Neuronal stem cell (in vitro differentiated cells): ENCODE results near the gene SPDL1.

Experiments used
- DNase-seq: peaks from one replicate; pipeline ENCODE4 v3.0.0-alpha.2; 2013; ENCODE audit warnings: low spot score
- H2AFZ ChIP-seq: one replicate; pipeline ENCODE4 v1.6.1; 2013; ENCODE audit warnings: mild to moderate bottlenecking, low read length, inconsistent platforms
- H2AK5ac ChIP-seq: 2 replicates; pipeline ENCODE4 v1.6.1; 2013; ENCODE audit warnings: low read depth, mild to moderate bottlenecking, inconsistent platforms, low read length, moderate library complexity, mixed read lengths
- H2BK120ac ChIP-seq: 2 replicates; pipeline ENCODE4 v1.6.1; 2013; ENCODE audit warnings: low read depth, mild to moderate bottlenecking, inconsistent platforms, low read length, moderate library complexity, mixed read lengths
- H2BK12ac ChIP-seq: one replicate; pipeline ENCODE4 v1.6.1; 2013; ENCODE audit warnings: low read length, inconsistent platforms
- H2BK15ac ChIP-seq: 2 replicates; pipeline ENCODE4 v1.6.1; 2013; ENCODE audit warnings: mild to moderate bottlenecking, low read length, inconsistent platforms, mixed read lengths
- H2BK5ac ChIP-seq: one replicate; pipeline ENCODE4 v1.6.1; 2013; ENCODE audit warnings: inconsistent platforms, mild to moderate bottlenecking, low read length, moderate library complexity
- H3K14ac ChIP-seq: one replicate; pipeline ENCODE4 v1.6.1; 2013; ENCODE audit warnings: low read length, inconsistent platforms
- H3K18ac ChIP-seq: 2 replicates; pipeline ENCODE4 v1.6.1; 2013; ENCODE audit warnings: low read length, inconsistent platforms
- H3K23ac ChIP-seq: 2 replicates; pipeline ENCODE4 v1.6.1; 2013; ENCODE audit warnings: low read depth, mild to moderate bottlenecking, mixed read lengths, low read length, inconsistent platforms; ENCODE audit not compliant: poor library complexity
- H3K27ac ChIP-seq: replicated peaks from 3 replicates; pipeline ENCODE4 v1.5.1; 2013; ENCODE audit warnings: low read length, inconsistent platforms
- H3K27me3 ChIP-seq, 3 experiments: 2 replicates each; pipeline ENCODE4 v1.6.1; 2013; ENCODE audit warnings: low read length in 3 of 3, mild to moderate bottlenecking in 2 of 3, inconsistent platforms in 1 of 3, low read depth in 1 of 3, mixed read lengths in 1 of 3, moderate library complexity in 1 of 3; ENCODE audit not compliant: control insufficient read depth in 3 of 3, insufficient read depth in 3 of 3
- H3K36me3 ChIP-seq, 2 donors: replicated peaks in 1 of 2; 2 replicates each; pipeline ENCODE4 v1.6.1; 2013; ENCODE audit warnings: low read length in 2 of 2; ENCODE audit not compliant: control insufficient read depth in 2 of 2, insufficient read depth in 2 of 2
- H3K4ac ChIP-seq: 2 replicates; pipeline ENCODE4 v1.6.1; 2013; ENCODE audit warnings: inconsistent platforms, mild to moderate bottlenecking, low read length, moderate library complexity
- H3K4me1 ChIP-seq, 2 donors: 1 replicate in 1 of 2; 2 replicates in 1 of 2; pipeline ENCODE4 v1.6.1; 2013; ENCODE audit warnings: low read length in 2 of 2, low read depth in 1 of 2; ENCODE audit not compliant: control insufficient read depth in 2 of 2, insufficient read depth in 1 of 2
- H3K4me2 ChIP-seq: one replicate; pipeline ENCODE4 v1.6.1; 2013; ENCODE audit warnings: mild to moderate bottlenecking, low read length, inconsistent platforms; ENCODE audit not compliant: insufficient read depth, poor library complexity, severe bottlenecking
- H3K4me3 ChIP-seq, 2 donors: 2 replicates each; pipeline ENCODE4 v1.5.1; 2013; ENCODE audit warnings: low read length in 2 of 2, mild to moderate bottlenecking in 2 of 2, inconsistent platforms in 1 of 2, moderate library complexity in 1 of 2
- H3K79me1 ChIP-seq: one replicate; pipeline ENCODE4 v1.6.1; 2013; ENCODE audit warnings: low read depth, mild to moderate bottlenecking, inconsistent platforms, low read length, moderate library complexity
- H3K9ac ChIP-seq: one replicate; pipeline ENCODE4 v1.6.1; 2013; ENCODE audit warnings: mild to moderate bottlenecking, low read depth, low read length, inconsistent platforms; ENCODE audit not compliant: poor library complexity
- H3K9me3 ChIP-seq, 2 donors: replicated peaks in 1 of 2; 2 replicates each; pipeline versions ENCODE3 to v1.6.1; 2013; ENCODE audit warnings: low read length in 2 of 2, mild to moderate bottlenecking in 2 of 2, inconsistent platforms in 1 of 2, low read depth in 1 of 2, mixed read lengths in 1 of 2, moderate library complexity in 1 of 2; ENCODE audit not compliant: control insufficient read depth in 2 of 2, insufficient read depth in 1 of 2
- H4K8ac ChIP-seq: one replicate; pipeline ENCODE4 v1.6.1; 2013; ENCODE audit warnings: low read depth, mild to moderate bottlenecking, inconsistent platforms, low read length, moderate library complexity
- H4K91ac ChIP-seq: one replicate; pipeline ENCODE4 v1.6.1; 2013; ENCODE audit warnings: low read length, low read depth, mild to moderate bottlenecking, inconsistent platforms; ENCODE audit not compliant: poor library complexity
- WGBS, 2 donors: extraction: QIAGEN DNeasy Blood & Tissue Kit; methylation state at CpG; one replicate each; pipeline ENCODE4 v1.1.7; 2013; ENCODE audit warnings: missing lambda C conversion rate in 2 of 2, mixed read lengths in 1 of 2; ENCODE audit not compliant: insufficient read length in 2 of 2, insufficient replicate concordance in 1 of 2; ENCODE audit errors: extremely low coverage in 2 of 2; 5-methylcytosine and 5-hydroxymethylcytosine counted together

The SPDL1 gene

DNA sequence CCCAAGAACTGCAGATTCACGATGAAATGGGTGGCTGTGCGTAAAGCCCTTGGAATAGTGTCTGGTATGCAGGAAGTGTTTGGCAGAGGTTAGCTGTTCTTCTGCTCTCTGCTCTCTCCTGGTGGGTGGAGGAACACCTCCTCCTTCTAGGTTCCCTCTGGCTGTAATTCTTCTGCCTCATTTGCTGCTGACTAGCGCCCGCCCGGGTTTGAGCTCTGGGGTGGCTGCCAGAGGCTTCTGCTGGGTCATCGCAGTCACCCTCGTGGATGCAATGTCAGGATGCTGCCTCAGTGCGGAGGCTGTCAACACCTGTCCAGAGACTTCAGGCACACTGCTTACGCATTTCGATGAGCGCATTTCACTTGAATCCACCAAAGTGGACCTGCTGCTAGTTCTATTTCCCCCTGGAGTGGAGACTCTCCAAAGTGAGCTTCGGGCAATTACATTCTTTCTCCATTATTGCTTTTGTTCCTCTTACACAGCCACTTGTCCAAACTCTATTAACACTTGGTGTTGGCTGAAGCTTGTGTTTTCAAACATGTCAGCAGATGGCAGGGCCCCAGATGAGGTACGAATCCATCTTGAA is 65.2 kb downstream of the SPDL1 start:
- Histone ChIP-seq H2BK120ac (no peak overlapping the region), H4K91ac (no peak overlapping the region), H3K18ac (no peak overlapping the region), H2BK12ac (no peak overlapping the region), H3K27ac (no peak overlapping the region), H3K4me3 (no peak overlapping the region), H3K4me2 (no peak overlapping the region), H3K23ac (no peak overlapping the region), H2BK15ac (no peak overlapping the region), H3K4ac (no peak overlapping the region), H3K9me3 (no peaks in the 10 kb centered on the region), H2AFZ (no peak overlapping the region), H2BK5ac (no peak overlapping the region), H3K27me3 (peaks cover 0 to 9% (median 0%) of the 10 kb centered on the region in 3 experiments), H3K14ac (no peak overlapping the region), H3K9ac (no peak overlapping the region), H2AK5ac (no peak overlapping the region), H4K8ac (no peak overlapping the region), H3K4me1 (peaks cover 0 to 2% of the 10 kb centered on the region in 2 donors), H3K36me3 (no peaks in the 10 kb centered on the region), H3K79me1 (no peaks in the 10 kb centered on the region)
- DNase-seq = no peak
- WGBS, 2 donors = no CpG with 5 or more reads among the region's 13 CpGs

DNA sequence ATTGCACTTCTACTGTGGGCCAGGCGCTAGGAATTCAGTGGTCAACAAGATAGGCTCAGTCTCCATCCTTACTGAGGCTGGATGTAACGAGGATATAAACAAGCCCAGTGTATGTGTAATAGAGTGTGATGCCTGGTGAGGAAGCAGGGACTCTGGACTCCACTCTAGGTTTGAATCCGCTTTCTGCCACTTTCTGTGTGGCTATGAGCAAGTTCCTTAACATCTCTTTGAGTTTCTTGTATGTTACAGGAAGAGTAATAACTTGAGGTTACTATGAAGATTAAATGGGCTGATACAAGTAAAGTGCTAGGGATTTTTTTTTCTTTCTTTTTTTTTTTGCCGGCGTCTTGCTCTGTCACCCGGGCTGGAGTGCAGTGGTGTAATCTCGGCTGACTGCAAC is 65.9 kb downstream of the SPDL1 start:
- Histone ChIP-seq H3K23ac (no peak overlapping the region), H3K4me1 (no peaks in the 10 kb centered on the region), H3K4me2 (no peak overlapping the region), H2BK12ac (no peak overlapping the region), H4K91ac (no peak overlapping the region), H3K4ac (no peak overlapping the region), H3K9ac (no peak overlapping the region), H3K4me3 (no peak overlapping the region), H2BK120ac (no peak overlapping the region), H3K27me3 (peaks cover 0 to 9% (median 0%) of the 10 kb centered on the region in 3 experiments), H2AK5ac (no peak overlapping the region), H2BK15ac (no peak overlapping the region), H2BK5ac (no peak overlapping the region), H3K14ac (no peak overlapping the region), H3K9me3 (no peaks in the 10 kb centered on the region), H3K79me1 (no peaks in the 10 kb centered on the region), H3K27ac (no peak overlapping the region), H3K36me3 (no peaks in the 10 kb centered on the region), H2AFZ (no peak overlapping the region), H3K18ac (no peak overlapping the region), H4K8ac (no peak overlapping the region)
- no CpG with 5 or more reads among the region's 7 CpGs for WGBS, 2 donors
- no peak for DNase-seq

DNA sequence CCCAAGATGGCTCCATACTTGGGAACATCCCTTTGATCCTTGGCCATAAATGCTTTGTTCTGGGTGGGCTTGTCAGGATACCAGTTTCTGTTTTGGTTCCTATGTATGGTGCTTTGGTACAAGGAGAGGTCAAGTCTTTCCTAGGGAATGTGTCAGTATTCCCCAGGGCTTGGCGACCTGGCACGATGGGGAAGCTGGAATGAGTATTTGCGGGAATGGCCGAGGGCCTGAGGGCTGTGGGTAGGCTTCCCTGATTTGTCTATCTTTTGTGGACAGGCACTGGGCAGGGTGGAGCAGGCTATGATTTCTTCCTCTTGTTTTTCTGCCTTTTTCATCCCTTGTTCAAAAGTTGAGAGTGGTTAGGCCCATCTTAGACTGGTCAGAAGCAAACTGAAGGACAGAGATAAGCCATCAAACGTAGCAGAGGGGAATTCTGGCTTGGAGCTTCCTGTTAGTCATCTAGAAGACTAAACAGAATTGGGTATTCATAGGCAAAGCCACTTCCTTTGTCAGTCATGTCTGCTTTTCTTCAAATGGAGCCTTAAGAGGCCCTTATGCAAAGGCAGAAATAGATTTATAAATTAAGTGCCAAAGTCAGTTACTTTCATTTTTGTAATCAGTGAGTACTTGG is 67.2 kb downstream of the SPDL1 start:
- WGBS, 2 donors = no CpG with 5 or more reads among the region's 5 CpGs
- no peak overlapping the region for H3K27ac ChIP-seq

DNA sequence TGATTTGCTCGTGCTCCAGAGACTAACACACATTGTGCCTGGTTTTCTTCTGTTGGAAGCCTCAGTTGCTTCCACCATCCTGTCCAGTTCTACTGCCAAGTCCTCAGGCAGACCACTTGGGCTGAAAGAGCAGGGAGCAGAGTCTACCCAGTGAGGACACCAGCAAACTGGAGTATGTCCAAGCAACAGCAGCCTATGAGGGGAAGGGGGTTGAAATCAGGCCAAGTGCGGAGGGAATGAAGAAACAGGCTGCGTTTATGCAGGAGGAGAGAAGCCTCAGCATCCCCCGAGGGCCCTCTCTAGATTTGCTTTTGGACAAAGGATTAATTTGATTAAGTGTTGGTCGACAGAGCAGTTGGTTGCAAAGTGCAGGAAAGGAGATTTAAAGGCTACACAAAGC is 68.0 kb downstream of the SPDL1 start:
- H3K4ac ChIP-seq = no peak overlapping the region
- H3K9ac ChIP-seq = no peak overlapping the region
- H2AFZ ChIP-seq = no peak overlapping the region
- H3K9me3 ChIP-seq = no peaks in the 10 kb centered on the region
- no peak overlapping the region for H3K4me2 ChIP-seq
- no peak overlapping the region for H3K4me3 ChIP-seq
- H3K4me1 ChIP-seq = no peaks in the 10 kb centered on the region
- no CpG with 5 or more reads among the region's 5 CpGs for WGBS, 2 donors
- no peak for DNase-seq
- no peaks in the 10 kb centered on the region for H3K36me3 ChIP-seq
- no peak overlapping the region for H3K27ac ChIP-seq
- H2BK5ac ChIP-seq = no peak overlapping the region
- no peak overlapping the region for H2BK120ac ChIP-seq
- H3K14ac ChIP-seq = no peak overlapping the region
- H4K91ac ChIP-seq = no peak overlapping the region
- H2BK12ac ChIP-seq = no peak overlapping the region
- no peak overlapping the region for H2AK5ac ChIP-seq
- no peaks in the 10 kb centered on the region for H3K79me1 ChIP-seq
- H3K18ac ChIP-seq = no peak overlapping the region
- peaks cover 0 to 9% (median 0%) of the 10 kb centered on the region in 3 experiments for H3K27me3 ChIP-seq
- H2BK15ac ChIP-seq = no peak overlapping the region
- H3K23ac ChIP-seq = no peak overlapping the region
- H4K8ac ChIP-seq = no peak overlapping the region

More for the DNA sequence above, 67.2 kb downstream of the SPDL1 start:
- Histone ChIP-seq H3K36me3 (no peaks in the 10 kb centered on the region), H2AFZ (no peak overlapping the region), H3K23ac (no peak overlapping the region), H3K9ac (no peak overlapping the region), H4K91ac (no peak overlapping the region), H2BK12ac (no peak overlapping the region), H3K27me3 (peaks cover 0 to 9% (median 0%) of the 10 kb centered on the region in 3 experiments), H2BK5ac (no peak overlapping the region), H2AK5ac (no peak overlapping the region), H3K18ac (no peak overlapping the region), H3K14ac (no peak overlapping the region), H3K4me2 (no peak overlapping the region), H3K79me1 (no peaks in the 10 kb centered on the region), H3K9me3 (no peaks in the 10 kb centered on the region), H4K8ac (no peak overlapping the region), H3K4me1 (no peaks in the 10 kb centered on the region), H3K4me3 (no peak overlapping the region), H2BK120ac (no peak overlapping the region), H2BK15ac (no peak overlapping the region), H3K4ac (no peak overlapping the region)
- DNase-seq = no peak
